Glutamatergic neuron (in vitro differentiated cells): ENCODE measurements around the gene AADACL3. TPM values are rescaled to one million over a fixed set of nuclear protein-coding genes. Genes with fewer than 3 reads are reported as not detected.

Experiments used
- DNase-seq: peaks from one replicate; pipeline ENCODE4 v3.0.0; 2022
- H3K27ac Mint-ChIP-seq: one replicate; pipeline ENCODE4 v1.8.0; 2020; ENCODE audit warnings: mild to moderate bottlenecking, mixed read lengths, inconsistent platforms; ENCODE audit not compliant: unreplicated experiment
- H3K27me3 Mint-ChIP-seq: one replicate; pipeline ENCODE4 v1.8.0; 2020; ENCODE audit warnings: mild to moderate bottlenecking, moderate library complexity, mixed read lengths, inconsistent platforms; ENCODE audit not compliant: unreplicated experiment
- H3K36me3 Mint-ChIP-seq: one replicate; pipeline ENCODE4 v1.8.0; 2020; ENCODE audit warnings: mild to moderate bottlenecking, mixed read lengths, inconsistent platforms; ENCODE audit not compliant: unreplicated experiment
- H3K4me1 Mint-ChIP-seq: one replicate; pipeline ENCODE4 v1.8.0; 2020; ENCODE audit warnings: mild to moderate bottlenecking, low read depth, mixed read lengths, inconsistent platforms; ENCODE audit not compliant: unreplicated experiment
- H3K4me3 Mint-ChIP-seq: one replicate; pipeline ENCODE4 v1.8.0; 2020; ENCODE audit warnings: mild to moderate bottlenecking, mixed read lengths, inconsistent platforms; ENCODE audit not compliant: unreplicated experiment
- H3K9me3 Mint-ChIP-seq: one replicate; pipeline ENCODE4 v1.8.0; 2020; ENCODE audit warnings: mild to moderate bottlenecking, moderate library complexity, mixed read lengths, inconsistent platforms; ENCODE audit not compliant: unreplicated experiment
- total RNA-seq: library from RNA; stranded (reverse); fragmentation: NEBNext Ultra II Directional; extraction: Animal tissue kit (Norgen Biotek cat#: 25700); gene quantifications from one replicate; pipeline ENCODE4 v1.2.1, GENCODE V29; 2021; ENCODE audit not compliant: unreplicated experiment
- TF ChIP-seq, protein P1 (sequence below): fragments of 200-600 bp; sonication (generic); IDR thresholded peaks from one replicate; pipeline ENCODE4 v1.5.0; 2021; ENCODE audit not compliant: partially characterized antibody, unreplicated experiment

The AADACL3 gene
- total RNA-seq, 1 donor from 2014 or later, result not detected

DNA sequence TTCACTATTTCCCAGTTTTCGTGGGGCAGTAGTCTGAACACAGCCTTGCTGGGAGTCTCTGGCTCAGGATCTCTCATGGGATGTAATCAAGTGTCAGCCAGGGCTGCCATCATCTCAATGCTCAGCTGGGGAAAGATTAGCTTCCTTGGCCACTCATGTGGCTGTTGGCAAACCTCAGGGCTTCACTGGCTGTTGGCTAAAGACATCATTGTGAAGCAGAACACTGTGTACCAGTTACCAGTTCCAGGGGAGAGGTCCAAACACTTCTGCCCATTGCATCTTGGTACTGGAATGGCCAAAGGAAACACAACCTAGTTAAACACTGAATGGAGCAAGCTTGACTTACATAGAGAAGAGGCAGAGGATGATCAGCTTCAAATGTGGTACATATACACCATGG, 38.3 kb upstream of the AADACL3 start:
- no peaks in the 10 kb centered on the region for H3K36me3 Mint-ChIP-seq
- TF ChIP-seq, protein P1, sequence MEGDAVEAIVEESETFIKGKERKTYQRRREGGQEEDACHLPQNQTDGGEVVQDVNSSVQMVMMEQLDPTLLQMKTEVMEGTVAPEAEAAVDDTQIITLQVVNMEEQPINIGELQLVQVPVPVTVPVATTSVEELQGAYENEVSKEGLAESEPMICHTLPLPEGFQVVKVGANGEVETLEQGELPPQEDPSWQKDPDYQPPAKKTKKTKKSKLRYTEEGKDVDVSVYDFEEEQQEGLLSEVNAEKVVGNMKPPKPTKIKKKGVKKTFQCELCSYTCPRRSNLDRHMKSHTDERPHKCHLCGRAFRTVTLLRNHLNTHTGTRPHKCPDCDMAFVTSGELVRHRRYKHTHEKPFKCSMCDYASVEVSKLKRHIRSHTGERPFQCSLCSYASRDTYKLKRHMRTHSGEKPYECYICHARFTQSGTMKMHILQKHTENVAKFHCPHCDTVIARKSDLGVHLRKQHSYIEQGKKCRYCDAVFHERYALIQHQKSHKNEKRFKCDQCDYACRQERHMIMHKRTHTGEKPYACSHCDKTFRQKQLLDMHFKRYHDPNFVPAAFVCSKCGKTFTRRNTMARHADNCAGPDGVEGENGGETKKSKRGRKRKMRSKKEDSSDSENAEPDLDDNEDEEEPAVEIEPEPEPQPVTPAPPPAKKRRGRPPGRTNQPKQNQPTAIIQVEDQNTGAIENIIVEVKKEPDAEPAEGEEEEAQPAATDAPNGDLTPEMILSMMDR, result no peak
- peaks cover 5% of the 10 kb centered on the region for H3K9me3 Mint-ChIP-seq
- no peaks in the 10 kb centered on the region for H3K4me1 Mint-ChIP-seq
- H3K4me3 Mint-ChIP-seq, result no peak overlapping the region
- H3K27me3 Mint-ChIP-seq, result peaks cover 2% of the 10 kb centered on the region
- no peak overlapping the region for H3K27ac Mint-ChIP-seq
- no peak for DNase-seq

DNA sequence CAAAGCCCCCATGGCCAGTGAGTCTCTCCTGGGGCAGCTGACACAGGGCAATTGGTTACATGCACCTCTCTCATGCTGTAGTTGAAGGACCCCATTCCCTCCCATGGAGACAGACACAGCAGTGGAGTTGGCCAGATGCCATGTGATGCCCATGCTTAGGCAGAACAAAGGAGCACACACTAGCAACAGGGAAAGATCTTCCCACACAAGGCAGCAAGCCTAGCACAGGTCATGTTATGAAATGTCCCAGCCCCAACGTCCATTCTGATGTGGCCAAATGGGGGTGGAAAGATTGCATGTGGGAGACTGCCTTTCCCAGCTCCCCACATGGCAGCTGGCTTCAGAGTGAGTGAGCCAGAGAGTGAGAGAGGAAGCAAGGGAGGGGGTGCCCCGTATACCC, 37.6 kb upstream of the AADACL3 start:
- DNase-seq, result no peak
- TF ChIP-seq, protein P1, result no peak
- no peaks in the 10 kb centered on the region for H3K4me1 Mint-ChIP-seq
- no peaks in the 10 kb centered on the region for H3K36me3 Mint-ChIP-seq
- H3K9me3 Mint-ChIP-seq, result peaks cover 5% of the 10 kb centered on the region
- no peak overlapping the region for H3K4me3 Mint-ChIP-seq
- peaks cover 2% of the 10 kb centered on the region for H3K27me3 Mint-ChIP-seq
- no peak overlapping the region for H3K27ac Mint-ChIP-seq

DNA sequence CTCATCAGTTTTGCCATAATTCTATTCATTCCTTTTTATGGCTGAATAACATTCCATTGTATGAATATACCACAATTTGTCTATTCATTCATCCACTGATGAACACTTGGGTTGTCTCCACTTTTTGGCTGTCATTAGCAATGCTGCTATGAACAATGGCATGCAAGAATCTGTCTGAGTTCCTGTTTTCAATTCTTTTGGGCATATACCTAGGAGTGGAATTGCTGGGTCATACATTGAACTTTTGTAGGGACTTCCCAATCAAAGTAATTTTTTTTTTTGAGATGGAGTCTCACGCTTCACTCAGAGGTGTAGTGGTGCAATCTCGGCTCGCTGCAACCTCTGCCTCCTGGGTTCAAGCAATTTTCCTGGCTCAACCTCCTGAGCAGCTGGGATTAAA, 37.1 kb upstream of the AADACL3 start:
- H3K36me3 Mint-ChIP-seq, result no peaks in the 10 kb centered on the region
- DNase-seq, result no peak
- H3K27ac Mint-ChIP-seq, result no peak overlapping the region
- H3K4me3 Mint-ChIP-seq, result no peak overlapping the region
- H3K27me3 Mint-ChIP-seq, result peaks cover 2% of the 10 kb centered on the region
- peaks cover 5% of the 10 kb centered on the region for H3K9me3 Mint-ChIP-seq
- H3K4me1 Mint-ChIP-seq, result no peaks in the 10 kb centered on the region
- TF ChIP-seq, protein P1, result no peak

DNA sequence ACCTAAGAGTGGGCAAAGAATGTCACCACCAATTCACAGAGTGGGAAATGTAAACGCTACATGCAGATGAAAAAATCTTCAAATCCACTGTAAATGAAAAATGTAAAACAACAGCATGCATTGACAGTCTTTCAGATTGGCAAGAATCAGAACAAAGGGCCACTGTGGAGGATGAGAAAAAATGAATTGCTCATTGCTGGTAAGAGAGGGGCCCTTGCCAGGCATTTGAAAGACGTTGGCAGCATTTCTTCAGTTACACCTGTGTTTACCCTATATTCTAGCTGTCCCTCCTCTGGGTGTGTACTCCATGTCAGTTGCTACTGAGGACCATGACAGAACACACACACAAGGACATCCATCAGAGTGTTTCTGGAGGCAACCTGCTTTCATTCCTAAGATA, 25.8 kb upstream of the AADACL3 start:
- no peak for DNase-seq
- Mint-ChIP-seq H3K27me3 (peaks cover 2% of the 10 kb centered on the region), H3K4me1 (no peaks in the 10 kb centered on the region), H3K27ac (no peak overlapping the region), H3K4me3 (no peak overlapping the region), H3K36me3 (no peaks in the 10 kb centered on the region), H3K9me3 (no peaks in the 10 kb centered on the region)
- TF ChIP-seq, protein P1, result no peak

DNA sequence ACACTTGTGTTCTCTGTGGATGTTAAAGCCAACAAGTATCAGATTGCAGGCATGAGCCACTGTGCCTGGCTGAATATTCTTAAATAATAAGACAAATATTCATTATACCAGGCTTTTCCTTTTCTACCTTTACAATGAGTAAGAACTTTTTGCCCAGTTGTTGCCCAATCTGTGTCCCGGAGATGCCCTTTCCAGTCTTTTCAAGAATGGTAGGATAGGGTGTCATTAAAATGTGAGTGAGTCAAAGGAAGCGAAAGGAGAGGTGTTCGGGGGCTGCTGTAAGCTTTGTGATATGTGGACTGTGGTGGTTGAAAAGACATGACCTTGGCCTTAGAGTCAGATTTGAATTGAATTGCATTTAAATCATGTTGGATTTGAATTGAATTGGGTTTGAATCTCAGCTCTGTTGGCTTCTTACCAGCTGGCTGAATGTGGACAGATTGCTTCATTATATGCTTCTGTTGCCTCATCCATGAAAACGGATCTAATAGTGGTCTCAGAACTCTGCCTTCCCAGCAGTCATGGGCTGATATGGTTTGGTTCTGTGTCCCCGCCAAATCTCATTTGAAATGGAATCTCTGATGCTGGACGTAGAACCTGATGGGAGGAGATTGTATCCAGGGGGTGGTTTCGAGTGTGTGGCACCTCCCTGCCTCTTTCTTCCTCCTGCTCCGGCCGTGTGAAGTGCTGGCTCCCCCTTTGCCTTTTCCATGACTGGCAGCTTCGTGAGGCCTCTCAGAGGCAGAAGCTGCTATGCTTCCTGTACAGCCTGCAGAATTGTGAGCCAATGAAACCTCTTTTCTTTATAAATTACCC, 22.7 kb upstream of the AADACL3 start:
- TF ChIP-seq, protein P1, result no peak
- no peaks in the 10 kb centered on the region for H3K36me3 Mint-ChIP-seq
- H3K27me3 Mint-ChIP-seq, result peaks cover under 1% of the 10 kb centered on the region
- no peak overlapping the region for H3K4me3 Mint-ChIP-seq
- H3K27ac Mint-ChIP-seq, result no peak overlapping the region
- DNase-seq, result no peak
- no peaks in the 10 kb centered on the region for H3K9me3 Mint-ChIP-seq
- H3K4me1 Mint-ChIP-seq, result no peaks in the 10 kb centered on the region
